ENCODE results near the gene SFXN5.

SFXN5 gene

DNA sequence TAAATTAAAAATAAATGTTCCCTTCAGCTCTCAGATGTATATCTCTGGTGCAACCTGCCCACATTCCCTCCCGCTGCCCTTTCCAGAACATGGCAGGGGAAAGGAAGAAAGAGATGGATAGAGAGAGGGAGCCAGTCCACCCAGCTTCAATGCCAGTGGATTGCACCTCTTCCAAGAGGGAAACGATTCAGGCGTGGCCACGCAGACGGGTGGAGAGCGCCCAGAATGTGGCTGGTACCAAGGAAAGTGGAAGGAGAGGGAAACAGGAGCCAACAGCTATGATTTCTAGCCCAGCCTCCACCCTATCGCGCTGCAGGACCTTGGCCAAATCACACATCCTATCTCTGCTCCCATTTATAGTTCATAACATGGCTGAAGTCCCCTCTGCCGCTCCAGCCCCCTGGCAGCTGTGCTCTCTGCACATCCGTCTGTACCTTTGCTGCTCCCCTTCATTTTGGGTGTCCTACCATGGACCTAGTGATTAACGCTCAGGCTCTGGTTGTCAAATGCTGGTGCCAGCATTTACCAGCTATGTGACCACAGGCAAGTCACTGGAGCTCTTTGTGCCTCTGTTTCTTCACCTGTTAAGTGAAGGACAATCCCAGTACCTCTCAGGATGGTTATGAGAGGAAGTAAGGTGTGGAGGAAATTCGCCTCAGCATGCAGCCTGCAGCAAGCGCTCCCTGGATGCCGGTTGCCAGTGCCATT is 66.5 kb downstream of the SFXN5 start:
- Histone ChIP-seq H3K36me3 (no peaks in the 10 kb centered on the region), H3K4me3 (ENCODE audit: low read depth, low read length) (no peak overlapping the region), H3K4me1 (no peaks in the 10 kb centered on the region), H3K27me3 (no peaks in the 10 kb centered on the region), H3K9me3 (no peaks in the 10 kb centered on the region)
- no peak for DNase-seq
- TF ChIP-seq, protein P1, sequence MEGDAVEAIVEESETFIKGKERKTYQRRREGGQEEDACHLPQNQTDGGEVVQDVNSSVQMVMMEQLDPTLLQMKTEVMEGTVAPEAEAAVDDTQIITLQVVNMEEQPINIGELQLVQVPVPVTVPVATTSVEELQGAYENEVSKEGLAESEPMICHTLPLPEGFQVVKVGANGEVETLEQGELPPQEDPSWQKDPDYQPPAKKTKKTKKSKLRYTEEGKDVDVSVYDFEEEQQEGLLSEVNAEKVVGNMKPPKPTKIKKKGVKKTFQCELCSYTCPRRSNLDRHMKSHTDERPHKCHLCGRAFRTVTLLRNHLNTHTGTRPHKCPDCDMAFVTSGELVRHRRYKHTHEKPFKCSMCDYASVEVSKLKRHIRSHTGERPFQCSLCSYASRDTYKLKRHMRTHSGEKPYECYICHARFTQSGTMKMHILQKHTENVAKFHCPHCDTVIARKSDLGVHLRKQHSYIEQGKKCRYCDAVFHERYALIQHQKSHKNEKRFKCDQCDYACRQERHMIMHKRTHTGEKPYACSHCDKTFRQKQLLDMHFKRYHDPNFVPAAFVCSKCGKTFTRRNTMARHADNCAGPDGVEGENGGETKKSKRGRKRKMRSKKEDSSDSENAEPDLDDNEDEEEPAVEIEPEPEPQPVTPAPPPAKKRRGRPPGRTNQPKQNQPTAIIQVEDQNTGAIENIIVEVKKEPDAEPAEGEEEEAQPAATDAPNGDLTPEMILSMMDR (IDR thresholded peaks at IDR 0.05; ENCODE audit: low read depth, low read length): no peak

GRCh38 chr2:73004466-73004865 is 67.0 kb downstream of the SFXN5 start:
- TF ChIP-seq, protein P1 (IDR thresholded peaks at IDR 0.05; ENCODE audit: low read depth, low read length): no peak
- Histone ChIP-seq H3K4me3 (ENCODE audit: low read depth, low read length) (no peak overlapping the region), H3K9me3 (no peaks in the 10 kb centered on the region), H3K4me1 (no peaks in the 10 kb centered on the region), H3K27me3 (no peaks in the 10 kb centered on the region), H3K36me3 (no peaks in the 10 kb centered on the region)
- DNase-seq: no peak

GRCh38 chr2:73003027-73003426 is 68.5 kb downstream of the SFXN5 start:
- Histone ChIP-seq H3K27me3 (no peaks in the 10 kb centered on the region), H3K36me3 (no peaks in the 10 kb centered on the region), H3K9me3 (no peaks in the 10 kb centered on the region), H3K4me3 (ENCODE audit: low read depth, low read length) (no peak overlapping the region), H3K4me1 (no peaks in the 10 kb centered on the region)
- no peak for DNase-seq
- TF ChIP-seq, protein P1 (IDR thresholded peaks at IDR 0.05; ENCODE audit: low read depth, low read length): no peak

- Histone ChIP-seq H3K27me3 (no peaks in the 10 kb centered on the region), H3K36me3 (no peaks in the 10 kb centered on the region), H3K9me3 (no peaks in the 10 kb centered on the region), H3K4me3 (ENCODE audit: low read depth, low read length) (no peak overlapping the region), H3K4me1 (no peaks in the 10 kb centered on the region)
- DNase-seq: no peak
- TF ChIP-seq, protein P1 (IDR thresholded peaks at IDR 0.05; ENCODE audit: low read depth, low read length): no peak
Observed at GRCh38 chr2:73000808-73001570, 70.5 kb downstream of the SFXN5 start.

- DNase-seq: no peak
- H3K4me3 ChIP-seq (ENCODE audit: low read depth, low read length): no peak overlapping the region
- no peaks in the 10 kb centered on the region for H3K9me3 ChIP-seq
- no peaks in the 10 kb centered on the region for H3K27me3 ChIP-seq
- H3K36me3 ChIP-seq: no peaks in the 10 kb centered on the region
- TF ChIP-seq, protein P1 (IDR thresholded peaks at IDR 0.05; ENCODE audit: low read depth, low read length): no peak
- no peaks in the 10 kb centered on the region for H3K4me1 ChIP-seq
Observed at GRCh38 chr2:72999729-73000725, 71.5 kb downstream of the SFXN5 start.

All from BE2C (cell line).